Liver (tissue), 9 donors: ENCODE measurements around the gene DCP2. TPM values are rescaled to one million over a fixed set of nuclear protein-coding genes. Genes with fewer than 3 reads are reported as not detected.

Source experiments
- DNase-seq: peaks from one replicate; pipeline ENCODE4 v3.0.0-alpha.2; 2017; ENCODE audit warnings: low spot score
- H3K27ac ChIP-seq, 2 donors: one replicate each; pipeline ENCODE4 v1.7.0; 2013; ENCODE audit warnings: inconsistent platforms in 2 of 2, low read length in 2 of 2, control low read depth in 1 of 2, low read depth in 1 of 2, mild to moderate bottlenecking in 1 of 2
- H3K27me3 ChIP-seq, 4 donors: one replicate each; pipeline versions ENCODE4 v1.6.1 to v1.7.0; 2013; ENCODE audit warnings: low read length in 3 of 4, inconsistent platforms in 1 of 4, mild to moderate bottlenecking in 1 of 4, moderate library complexity in 1 of 4; ENCODE audit not compliant: control insufficient read depth in 4 of 4, insufficient read depth in 4 of 4
- H3K36me3 ChIP-seq, 4 donors: one replicate each; pipeline versions ENCODE4 v1.6.1 to v1.7.0; 2013; ENCODE audit warnings: low read length in 3 of 4, mild to moderate bottlenecking in 3 of 4, low read depth in 1 of 4, moderate library complexity in 1 of 4; ENCODE audit not compliant: control insufficient read depth in 4 of 4, insufficient read depth in 3 of 4
- H3K4me1 ChIP-seq, 4 donors: one replicate each; pipeline versions ENCODE4 v1.6.1 to v1.7.0; 2013; ENCODE audit warnings: low read length in 3 of 4, mild to moderate bottlenecking in 3 of 4, moderate library complexity in 1 of 4; ENCODE audit not compliant: control insufficient read depth in 4 of 4, insufficient read depth in 4 of 4
- H3K4me3 ChIP-seq, 3 donors: one replicate each; pipeline versions ENCODE4 v1.6.1 to v1.7.0; 2013; ENCODE audit warnings: low read length in 3 of 3, control low read depth in 1 of 3, low read depth in 1 of 3, mild to moderate bottlenecking in 1 of 3
- H3K9ac ChIP-seq, 2 donors: one replicate each; pipeline ENCODE4 v1.7.0; 2013; ENCODE audit warnings: low read length in 2 of 2, mild to moderate bottlenecking in 2 of 2, moderate library complexity in 2 of 2, control low read depth in 1 of 2, low read depth in 1 of 2
- H3K9me3 ChIP-seq, 4 donors: one replicate each; pipeline versions ENCODE4 v1.6.1 to v1.7.0; 2013; ENCODE audit warnings: low read length in 3 of 4; ENCODE audit not compliant: control insufficient read depth in 4 of 4
- EGR1 ChIP-seq, 2 donors: IDR thresholded peaks; 2 replicates each; pipeline ENCODE4 v1.6.1; 2016 to 2018; ENCODE audit warnings: antibody characterized with exemption in 2 of 2, low read depth in 2 of 2
- FOXA1 ChIP-seq: IDR thresholded peaks from 2 replicates; pipeline ENCODE4 v1.6.1; 2016; ENCODE audit warnings: antibody characterized with exemption
- FOXA2 ChIP-seq: IDR thresholded peaks from 2 replicates; pipeline ENCODE4 v1.6.1; 2016; ENCODE audit warnings: antibody characterized with exemption
- GABPA ChIP-seq, 2 donors: IDR thresholded peaks in 1 of 2; conservative IDR thresholded peaks in 1 of 2; 2 replicates each; pipeline ENCODE4 v1.6.1; 2016; ENCODE audit warnings: antibody characterized with exemption in 2 of 2, mild to moderate bottlenecking in 1 of 2, moderate library complexity in 1 of 2
- HNF4A ChIP-seq, 2 donors: conservative IDR thresholded peaks; 2 replicates each; pipeline ENCODE4 v1.6.1; 2016; ENCODE audit warnings: antibody characterized with exemption in 2 of 2, mild to moderate bottlenecking in 2 of 2
- HNF4G ChIP-seq: IDR thresholded peaks from 2 replicates; pipeline ENCODE4 v1.6.1; 2016; ENCODE audit warnings: antibody characterized with exemption
- JUND ChIP-seq, 2 donors: IDR thresholded peaks; 2 replicates each; pipeline ENCODE4 v1.6.1; 2016; ENCODE audit warnings: antibody characterized with exemption in 2 of 2
- NR2F2 ChIP-seq: IDR thresholded peaks from 2 replicates; pipeline ENCODE4 v1.6.1; 2016; ENCODE audit warnings: antibody characterized with exemption
- RAD21 ChIP-seq, 2 donors: IDR thresholded peaks; 2 replicates each; pipeline ENCODE4 v1.6.1; 2016; ENCODE audit warnings: antibody characterized with exemption in 2 of 2, mild to moderate bottlenecking in 2 of 2
- RXRA ChIP-seq, 2 donors: IDR thresholded peaks; 2 replicates each; pipeline ENCODE4 v1.6.1; 2017 to 2018; ENCODE audit warnings: antibody characterized with exemption in 2 of 2, mild to moderate bottlenecking in 1 of 2
- SP1 ChIP-seq: IDR thresholded peaks from 2 replicates; pipeline ENCODE4 v1.6.1; 2018; ENCODE audit warnings: antibody characterized with exemption, mild to moderate bottlenecking
- TAF1 ChIP-seq: conservative IDR thresholded peaks from 2 replicates; pipeline ENCODE4 v1.6.1; 2016; ENCODE audit warnings: antibody characterized with exemption, mild to moderate bottlenecking
- YY1 ChIP-seq: IDR thresholded peaks from 2 replicates; pipeline ENCODE4 v1.6.1; 2016; ENCODE audit warnings: antibody characterized with exemption, mild to moderate bottlenecking
- WGBS: extraction: QIAGEN DNeasy Blood & Tissue Kit; methylation state at CpG from one replicate; pipeline ENCODE4 v1.1.7; 2013; 5-methylcytosine and 5-hydroxymethylcytosine counted together
- polyA plus RNA-seq, 2 donors: library from polyadenylated mRNA; stranded (reverse) in 1 of 2; unstranded in 1 of 2; fragments of 200-250 nt in 1 of 2; fragments of >200 nt in 1 of 2; fragmentation: Nextera tagmentation in 1 of 2; extraction: Ambion mirVana in 1 of 2; gene quantifications; one replicate each; pipeline versions ENCODE4 v1.2.1 to v1.2.3, GENCODE V29; 2013 to 2015
- total RNA-seq, 2 donors: library from RNA; depleted of rRNA; stranded (reverse); fragments of >200 nt; gene quantifications; one replicate each; pipeline ENCODE4 v1.2.3, GENCODE V29; 2014
- TF ChIP-seq, protein P1 (sequence below): IDR thresholded peaks from 2 replicates; pipeline ENCODE4 v1.6.1; 2016; ENCODE audit warnings: antibody characterized with exemption
- TF ChIP-seq, protein P2 (sequence below): fragments of 150-350 bp; IDR thresholded peaks from 2 replicates; pipeline ENCODE4 v1.5.1; 2017; ENCODE audit warnings: improper control_type of control experiment, low read depth, low read length; ENCODE audit not compliant: missing input control
- TF ChIP-seq, protein P3 (sequence below): IDR thresholded peaks from 2 replicates; pipeline ENCODE4 v1.6.1; 2016; ENCODE audit warnings: antibody characterized with exemption
- TF ChIP-seq, protein P4 (sequence below): IDR thresholded peaks from 2 replicates; pipeline ENCODE4 v1.6.1; 2016; ENCODE audit warnings: antibody characterized with exemption
- TF ChIP-seq, protein P5 (sequence below): IDR thresholded peaks from 2 replicates; pipeline ENCODE4 v1.6.1; 2016; ENCODE audit warnings: antibody characterized with exemption, mild to moderate bottlenecking
- donor health status: healthy.
- donor health status: healthy.
- donor health status: healthy.
- donor health status: healthy.
- donor health status: healthy.

DCP2 gene
- total and polyA plus RNA-seq, 4 donors: 2.9 to 44.2 (median 12.4) TPM

DNA sequence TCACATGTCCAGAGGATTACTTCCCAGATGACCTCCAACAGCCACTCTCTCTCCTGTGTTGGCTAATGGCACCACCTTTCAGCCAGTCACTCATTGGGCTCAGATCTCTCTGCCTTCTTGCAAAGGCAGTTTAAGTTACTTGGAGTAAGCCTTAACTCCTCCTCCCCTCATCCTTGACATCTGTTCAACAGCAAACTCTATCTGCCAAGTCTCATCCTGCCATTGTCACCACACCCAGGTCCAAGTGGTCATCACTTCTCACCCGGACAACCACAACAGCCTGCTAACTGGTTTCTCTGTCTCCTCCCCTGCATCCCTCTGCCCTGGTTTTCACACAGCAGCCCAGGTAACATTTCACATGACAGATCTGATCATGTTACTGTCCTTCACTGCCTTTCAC lies 58.5 kb downstream of the DCP2 start:
- H3K27ac ChIP-seq: no peak overlapping the region
- no peaks in the 10 kb centered on the region for H3K4me1 ChIP-seq
- H3K36me3 ChIP-seq: peaks cover 0 to 44% (median 28%) of the 10 kb centered on the region in 4 donors
- no peak overlapping the region for H3K4me3 ChIP-seq
- H3K9me3 ChIP-seq: no peaks in the 10 kb centered on the region
- no peak for DNase-seq
- no peaks in the 10 kb centered on the region for H3K27me3 ChIP-seq
- H3K9ac ChIP-seq: no peak overlapping the region
- 97% methylated on average over 1 of the region's 1 CpG for WGBS
- TF ChIP-seq SP1 (no peak), RAD21 (IDR thresholded peaks at IDR 0.05) (no peak), GABPA (IDR thresholded peaks at IDR 0.05 in 1 of 2, conservative IDR thresholded peaks at IDR 0.05 in 1 of 2) (no peak), JUND (IDR thresholded peaks at IDR 0.05) (no peak), HNF4A (conservative IDR thresholded peaks at IDR 0.05) (no peak), TAF1 (no peak), EGR1 (IDR thresholded peaks at IDR 0.05; ENCODE audit: low read depth in 2 of 2) (no peak), FOXA2 (no peak), NR2F2 (no peak), RXRA (IDR thresholded peaks at IDR 0.05) (no peak)
- TF ChIP-seq, protein P1, sequence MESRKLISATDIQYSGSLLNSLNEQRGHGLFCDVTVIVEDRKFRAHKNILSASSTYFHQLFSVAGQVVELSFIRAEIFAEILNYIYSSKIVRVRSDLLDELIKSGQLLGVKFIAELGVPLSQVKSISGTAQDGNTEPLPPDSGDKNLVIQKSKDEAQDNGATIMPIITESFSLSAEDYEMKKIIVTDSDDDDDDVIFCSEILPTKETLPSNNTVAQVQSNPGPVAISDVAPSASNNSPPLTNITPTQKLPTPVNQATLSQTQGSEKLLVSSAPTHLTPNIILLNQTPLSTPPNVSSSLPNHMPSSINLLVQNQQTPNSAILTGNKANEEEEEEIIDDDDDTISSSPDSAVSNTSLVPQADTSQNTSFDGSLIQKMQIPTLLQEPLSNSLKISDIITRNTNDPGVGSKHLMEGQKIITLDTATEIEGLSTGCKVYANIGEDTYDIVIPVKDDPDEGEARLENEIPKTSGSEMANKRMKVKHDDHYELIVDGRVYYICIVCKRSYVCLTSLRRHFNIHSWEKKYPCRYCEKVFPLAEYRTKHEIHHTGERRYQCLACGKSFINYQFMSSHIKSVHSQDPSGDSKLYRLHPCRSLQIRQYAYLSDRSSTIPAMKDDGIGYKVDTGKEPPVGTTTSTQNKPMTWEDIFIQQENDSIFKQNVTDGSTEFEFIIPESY: no peak
- TF ChIP-seq, protein P2, sequence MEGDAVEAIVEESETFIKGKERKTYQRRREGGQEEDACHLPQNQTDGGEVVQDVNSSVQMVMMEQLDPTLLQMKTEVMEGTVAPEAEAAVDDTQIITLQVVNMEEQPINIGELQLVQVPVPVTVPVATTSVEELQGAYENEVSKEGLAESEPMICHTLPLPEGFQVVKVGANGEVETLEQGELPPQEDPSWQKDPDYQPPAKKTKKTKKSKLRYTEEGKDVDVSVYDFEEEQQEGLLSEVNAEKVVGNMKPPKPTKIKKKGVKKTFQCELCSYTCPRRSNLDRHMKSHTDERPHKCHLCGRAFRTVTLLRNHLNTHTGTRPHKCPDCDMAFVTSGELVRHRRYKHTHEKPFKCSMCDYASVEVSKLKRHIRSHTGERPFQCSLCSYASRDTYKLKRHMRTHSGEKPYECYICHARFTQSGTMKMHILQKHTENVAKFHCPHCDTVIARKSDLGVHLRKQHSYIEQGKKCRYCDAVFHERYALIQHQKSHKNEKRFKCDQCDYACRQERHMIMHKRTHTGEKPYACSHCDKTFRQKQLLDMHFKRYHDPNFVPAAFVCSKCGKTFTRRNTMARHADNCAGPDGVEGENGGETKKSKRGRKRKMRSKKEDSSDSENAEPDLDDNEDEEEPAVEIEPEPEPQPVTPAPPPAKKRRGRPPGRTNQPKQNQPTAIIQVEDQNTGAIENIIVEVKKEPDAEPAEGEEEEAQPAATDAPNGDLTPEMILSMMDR: no peak
- TF ChIP-seq, protein P3, sequence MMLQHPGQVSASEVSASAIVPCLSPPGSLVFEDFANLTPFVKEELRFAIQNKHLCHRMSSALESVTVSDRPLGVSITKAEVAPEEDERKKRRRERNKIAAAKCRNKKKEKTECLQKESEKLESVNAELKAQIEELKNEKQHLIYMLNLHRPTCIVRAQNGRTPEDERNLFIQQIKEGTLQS: no peak
- TF ChIP-seq, protein P4, sequence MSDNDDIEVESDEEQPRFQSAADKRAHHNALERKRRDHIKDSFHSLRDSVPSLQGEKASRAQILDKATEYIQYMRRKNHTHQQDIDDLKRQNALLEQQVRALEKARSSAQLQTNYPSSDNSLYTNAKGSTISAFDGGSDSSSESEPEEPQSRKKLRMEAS: no peak
- TF ChIP-seq, protein P5, sequence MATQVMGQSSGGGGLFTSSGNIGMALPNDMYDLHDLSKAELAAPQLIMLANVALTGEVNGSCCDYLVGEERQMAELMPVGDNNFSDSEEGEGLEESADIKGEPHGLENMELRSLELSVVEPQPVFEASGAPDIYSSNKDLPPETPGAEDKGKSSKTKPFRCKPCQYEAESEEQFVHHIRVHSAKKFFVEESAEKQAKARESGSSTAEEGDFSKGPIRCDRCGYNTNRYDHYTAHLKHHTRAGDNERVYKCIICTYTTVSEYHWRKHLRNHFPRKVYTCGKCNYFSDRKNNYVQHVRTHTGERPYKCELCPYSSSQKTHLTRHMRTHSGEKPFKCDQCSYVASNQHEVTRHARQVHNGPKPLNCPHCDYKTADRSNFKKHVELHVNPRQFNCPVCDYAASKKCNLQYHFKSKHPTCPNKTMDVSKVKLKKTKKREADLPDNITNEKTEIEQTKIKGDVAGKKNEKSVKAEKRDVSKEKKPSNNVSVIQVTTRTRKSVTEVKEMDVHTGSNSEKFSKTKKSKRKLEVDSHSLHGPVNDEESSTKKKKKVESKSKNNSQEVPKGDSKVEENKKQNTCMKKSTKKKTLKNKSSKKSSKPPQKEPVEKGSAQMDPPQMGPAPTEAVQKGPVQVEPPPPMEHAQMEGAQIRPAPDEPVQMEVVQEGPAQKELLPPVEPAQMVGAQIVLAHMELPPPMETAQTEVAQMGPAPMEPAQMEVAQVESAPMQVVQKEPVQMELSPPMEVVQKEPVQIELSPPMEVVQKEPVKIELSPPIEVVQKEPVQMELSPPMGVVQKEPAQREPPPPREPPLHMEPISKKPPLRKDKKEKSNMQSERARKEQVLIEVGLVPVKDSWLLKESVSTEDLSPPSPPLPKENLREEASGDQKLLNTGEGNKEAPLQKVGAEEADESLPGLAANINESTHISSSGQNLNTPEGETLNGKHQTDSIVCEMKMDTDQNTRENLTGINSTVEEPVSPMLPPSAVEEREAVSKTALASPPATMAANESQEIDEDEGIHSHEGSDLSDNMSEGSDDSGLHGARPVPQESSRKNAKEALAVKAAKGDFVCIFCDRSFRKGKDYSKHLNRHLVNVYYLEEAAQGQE: no peak

DNA sequence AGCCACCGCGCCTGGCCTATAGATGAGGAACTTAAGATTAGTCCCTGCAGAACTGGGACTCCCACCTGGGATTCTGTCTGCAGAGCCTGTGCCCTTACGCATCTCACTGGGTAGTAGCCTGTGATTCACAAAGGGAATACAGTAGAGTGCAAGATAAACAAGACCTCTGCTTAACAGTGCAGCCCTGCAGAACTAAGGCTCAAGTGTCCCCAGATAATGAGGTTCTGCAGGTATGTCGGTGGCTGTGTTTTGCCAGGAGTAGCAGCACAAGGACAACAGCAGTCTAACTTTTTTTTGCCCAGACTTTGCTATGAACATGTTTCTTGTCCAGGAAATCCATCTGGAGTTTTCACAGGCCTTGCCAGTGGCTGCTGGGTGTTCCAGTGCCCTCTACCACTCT lies 59.7 kb downstream of the DCP2 start:
- DNase-seq: no peak
- no peak overlapping the region for H3K9ac ChIP-seq
- over 99% methylated on average over 4 of the region's 4 CpGs for WGBS
- TF ChIP-seq SP1 (no peak), FOXA2 (no peak), HNF4G (no peak), JUND (IDR thresholded peaks at IDR 0.05) (no peak), YY1 (no peak), TAF1 (no peak), NR2F2 (no peak), FOXA1 (no peak), EGR1 (IDR thresholded peaks at IDR 0.05; ENCODE audit: low read depth in 2 of 2) (no peak), RXRA (IDR thresholded peaks at IDR 0.05) (no peak), RAD21 (IDR thresholded peaks at IDR 0.05) (no peak)
- TF ChIP-seq, protein P1: no peak
- TF ChIP-seq, protein P2: no peak
- TF ChIP-seq, protein P4: no peak
- H3K27ac ChIP-seq: no peak overlapping the region
- no peak overlapping the region for H3K4me3 ChIP-seq
- no peaks in the 10 kb centered on the region for H3K4me1 ChIP-seq
- H3K36me3 ChIP-seq: peaks cover 2 to 54% (median 37%) of the 10 kb centered on the region in 4 donors
- H3K9me3 ChIP-seq: no peaks in the 10 kb centered on the region
- no peaks in the 10 kb centered on the region for H3K27me3 ChIP-seq
